Breast epithelium (tissue), 3 donors: ENCODE data around the gene TTBK2.

ENCODE experiments used
- POLR2AphosphoS5 ChIP-seq, 3 donors: sonication (generic); formaldehyde crosslinking; IDR thresholded peaks; one replicate each; pipeline ENCODE4 v1.6.1; 2017; ENCODE audit warnings: antibody characterized with exemption in 3 of 3
- TF ChIP-seq, protein P1 (sequence below), 3 donors: fragments of 450-650 bp; IDR thresholded peaks; one replicate each; pipeline ENCODE4 v1.5.1; 2016 to 2017; ENCODE audit warnings: antibody characterized with exemption in 3 of 3, mild to moderate bottlenecking in 3 of 3, moderate library complexity in 3 of 3

DNA sequence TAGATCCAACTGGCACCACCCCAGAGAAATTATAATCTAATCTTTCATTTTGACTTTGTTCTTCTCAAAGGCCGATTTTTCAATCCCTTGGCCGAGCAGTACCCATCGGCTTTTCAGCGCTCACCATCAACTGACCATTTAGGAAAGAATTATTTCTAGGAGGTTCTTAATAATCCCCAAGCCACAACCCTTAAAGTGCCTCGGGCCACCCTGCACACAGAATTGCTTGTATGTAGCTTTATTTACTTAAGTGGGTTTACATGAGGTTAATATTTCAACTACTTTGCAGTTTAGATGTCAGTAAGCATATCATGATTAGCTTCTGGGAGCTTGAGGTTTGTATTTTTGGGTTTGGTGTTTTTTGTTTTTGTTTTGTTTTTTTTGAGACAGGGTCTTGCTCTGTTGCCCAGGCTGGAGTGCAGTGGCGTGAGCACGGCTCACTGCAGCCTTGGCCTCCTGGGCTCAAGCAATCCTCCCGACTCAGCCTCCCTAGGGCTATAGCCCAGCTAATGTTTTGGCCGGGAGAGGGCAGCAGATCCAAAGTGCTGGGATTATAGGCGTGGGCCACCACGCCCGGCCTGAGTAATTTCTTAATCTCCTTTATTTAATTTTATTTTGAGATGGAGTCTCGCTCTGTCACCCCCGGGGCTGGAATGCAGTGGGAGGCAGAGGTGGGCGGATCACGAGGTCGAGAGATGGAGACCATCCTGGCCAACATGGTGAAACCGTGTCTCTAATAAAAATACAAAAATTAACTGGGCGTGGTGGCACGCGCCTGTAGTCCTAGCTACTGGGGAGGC is 182.8 kb downstream of the TTBK2 start:
- no peak for TF ChIP-seq POLR2AphosphoS5 (IDR thresholded peaks at IDR 0.05)
- TF ChIP-seq, protein P1, sequence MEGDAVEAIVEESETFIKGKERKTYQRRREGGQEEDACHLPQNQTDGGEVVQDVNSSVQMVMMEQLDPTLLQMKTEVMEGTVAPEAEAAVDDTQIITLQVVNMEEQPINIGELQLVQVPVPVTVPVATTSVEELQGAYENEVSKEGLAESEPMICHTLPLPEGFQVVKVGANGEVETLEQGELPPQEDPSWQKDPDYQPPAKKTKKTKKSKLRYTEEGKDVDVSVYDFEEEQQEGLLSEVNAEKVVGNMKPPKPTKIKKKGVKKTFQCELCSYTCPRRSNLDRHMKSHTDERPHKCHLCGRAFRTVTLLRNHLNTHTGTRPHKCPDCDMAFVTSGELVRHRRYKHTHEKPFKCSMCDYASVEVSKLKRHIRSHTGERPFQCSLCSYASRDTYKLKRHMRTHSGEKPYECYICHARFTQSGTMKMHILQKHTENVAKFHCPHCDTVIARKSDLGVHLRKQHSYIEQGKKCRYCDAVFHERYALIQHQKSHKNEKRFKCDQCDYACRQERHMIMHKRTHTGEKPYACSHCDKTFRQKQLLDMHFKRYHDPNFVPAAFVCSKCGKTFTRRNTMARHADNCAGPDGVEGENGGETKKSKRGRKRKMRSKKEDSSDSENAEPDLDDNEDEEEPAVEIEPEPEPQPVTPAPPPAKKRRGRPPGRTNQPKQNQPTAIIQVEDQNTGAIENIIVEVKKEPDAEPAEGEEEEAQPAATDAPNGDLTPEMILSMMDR (IDR thresholded peaks at IDR 0.05): peak in 1 of 3 donors; percentile 17
